Esophagus squamous epithelium (tissue), 5 donors: ENCODE measurements around the gene PSG11. TPM values are rescaled to one million over a fixed set of nuclear protein-coding genes. Genes with fewer than 3 reads are reported as not detected.
"Not testable (repeated sequence)": the region's sequence is repeated elsewhere in the genome, so short reads cannot be mapped to it uniquely, and the experiment has no call there.

Experiments
- DNase-seq: peaks from one replicate; lab custom pipeline; 2025; lab: John Stamatoyannopoulos, UW
- H3K27ac ChIP-seq, 4 donors: fragments of 200-600 bp; sonication (generic); one replicate each; pipeline ENCODE4 v1.5.1; 2016 to 2019; ENCODE audit warnings: mild to moderate bottlenecking in 1 of 4
- H3K27me3 ChIP-seq, 4 donors: fragments of 200-600 bp; sonication (generic); 1 replicate in 3 of 4; 2 replicates in 1 of 4; pipeline versions ENCODE4 v1.5.1 to v1.6.0; 2017 to 2021; ENCODE audit warnings: antibody characterized with exemption in 1 of 4
- H3K36me3 ChIP-seq, 3 donors: fragments of 200-600 bp; sonication (generic); one replicate each; pipeline ENCODE4 v1.5.1; 2016 to 2019
- H3K4me1 ChIP-seq, 3 donors: fragments of 200-600 bp; sonication (generic); one replicate each; pipeline ENCODE4 v1.5.1; 2017 to 2019
- H3K4me3 ChIP-seq, 4 donors: fragments of 200-600 bp; sonication (generic); 1 replicate in 3 of 4; 2 replicates in 1 of 4; pipeline ENCODE4 v1.5.1; 2016 to 2019; ENCODE audit warnings: mild to moderate bottlenecking in 2 of 4, moderate library complexity in 1 of 4
- H3K9me3 ChIP-seq, 3 donors: fragments of 200-600 bp; sonication (generic); one replicate each; pipeline ENCODE4 v1.5.1; 2016 to 2019
- CTCF ChIP-seq, 6 experiments: fragments of 450-650 bp in 4 of 6; fragments of 200-600 bp in 2 of 6; sonication (generic) in 2 of 6; IDR thresholded peaks; one replicate each; pipeline ENCODE4 v1.5.1; 2016 to 2019; ENCODE audit warnings: antibody characterized with exemption in 6 of 6, mild to moderate bottlenecking in 4 of 6, moderate library complexity in 4 of 6
- POLR2A ChIP-seq, 4 donors: fragments of 450-650 bp; IDR thresholded peaks; one replicate each; pipeline ENCODE4 v1.6.1; 2017; ENCODE audit warnings: antibody characterized with exemption in 4 of 4, mild to moderate bottlenecking in 4 of 4, moderate library complexity in 3 of 4
- WGBS, 2 donors: methylation state at CpG; one replicate each; pipeline ENCODE4 v1.1.5; 2018; 5-methylcytosine and 5-hydroxymethylcytosine counted together
- intact Hi-C: fragments of 100-400 bp; cut with DNase I; formaldehyde crosslinking; loops from one replicate; pipeline ENCODE4 v1.15.0; 2022
- total RNA-seq, 4 donors: library from RNA; depleted of rRNA; stranded (reverse); fragments of >200 nt; gene quantifications; one replicate each; pipeline ENCODE4 v1.1.0, GENCODE V29; 2016
- donor health status: DM: yes; HTN: yes; CAD: no.

PSG11 gene
- total RNA-seq, 4 donors from 2014 or later, result not detected

GRCh38 chr19:42992029-42992604, 34.2 kb downstream of the PSG11 start:
- WGBS, 2 donors, result 74 to 75% methylated on average over 8 to 9 of the region's 10 CpGs
- H3K4me1 ChIP-seq, H3K4me3 ChIP-seq, H3K27me3 ChIP-seq, intact Hi-C loops, DNase-seq, H3K36me3 ChIP-seq, H3K27ac ChIP-seq, H3K9me3 ChIP-seq: not testable (repeated sequence)

- H3K9me3 ChIP-seq, result no peaks in the 10 kb centered on the region
- no peak for TF ChIP-seq POLR2A (IDR thresholded peaks at IDR 0.05)
- H3K27ac ChIP-seq, result no peak overlapping the region
- intact Hi-C loops, result no loop called here
- WGBS, 2 donors, result 23 to 24% methylated on average over 7 of the region's 7 CpGs
- no peak for DNase-seq
- no peak overlapping the region for H3K4me3 ChIP-seq
- no peaks in the 10 kb centered on the region for H3K27me3 ChIP-seq
- H3K4me1 ChIP-seq, result no peaks in the 10 kb centered on the region
- H3K36me3 ChIP-seq, result no peaks in the 10 kb centered on the region
Observed at GRCh38 chr19:42989851-42990250, 36.4 kb downstream of the PSG11 start.

GRCh38 chr19:42989186-42989585, 37.1 kb downstream of the PSG11 start:
- H3K9me3 ChIP-seq, result not testable (repeated sequence)

GRCh38 chr19:42988206-42988605, 38.1 kb downstream of the PSG11 start:
- intact Hi-C loops, H3K36me3 ChIP-seq: not testable (repeated sequence)
- 28 to 29% methylated on average over 1 of the region's 1 CpG for WGBS, 2 donors

More at GRCh38 chr19:42989186-42989585, 37.1 kb downstream of the PSG11 start:
- H3K27ac ChIP-seq, intact Hi-C loops, H3K36me3 ChIP-seq, H3K4me1 ChIP-seq, H3K4me3 ChIP-seq, DNase-seq, H3K27me3 ChIP-seq: not testable (repeated sequence)
- 36 to 64% methylated on average over 4 of the region's 4 CpGs for WGBS, 2 donors

GRCh38 chr19:42985588-42985987, 40.7 kb downstream of the PSG11 start:
- Histone ChIP-seq H3K9me3 (no peaks in the 10 kb centered on the region), H3K27me3 (no peaks in the 10 kb centered on the region), H3K36me3 (no peaks in the 10 kb centered on the region), H3K4me3 (no peak overlapping the region), H3K27ac (no peak overlapping the region), H3K4me1 (no peaks in the 10 kb centered on the region)
- no peak for DNase-seq
- intact Hi-C loops, result no loop called here
- 80 to 84% methylated on average over 4 of the region's 4 CpGs for WGBS, 2 donors
- no peak for TF ChIP-seq POLR2A (IDR thresholded peaks at IDR 0.05)
- no peak for TF ChIP-seq CTCF (IDR thresholded peaks at IDR 0.05)

More at GRCh38 chr19:42988206-42988605, 38.1 kb downstream of the PSG11 start:
- not testable (repeated sequence) for DNase-seq, H3K27ac ChIP-seq, H3K27me3 ChIP-seq, H3K4me3 ChIP-seq, H3K4me1 ChIP-seq, H3K9me3 ChIP-seq

GRCh38 chr19:42982111-42982510, 44.2 kb downstream of the PSG11 start:
- not testable (repeated sequence) for H3K27me3 ChIP-seq

GRCh38 chr19:42971451-42971850, 54.8 kb downstream of the PSG11 start:
- DNase-seq, H3K27ac ChIP-seq, intact Hi-C loops, H3K9me3 ChIP-seq, H3K4me1 ChIP-seq, H3K4me3 ChIP-seq, H3K27me3 ChIP-seq, H3K36me3 ChIP-seq: not testable (repeated sequence)
- WGBS, 2 donors, result 85% methylated on average over 5 of the region's 5 CpGs

More at GRCh38 chr19:42982111-42982510, 44.2 kb downstream of the PSG11 start:
- intact Hi-C loops, H3K4me1 ChIP-seq, H3K36me3 ChIP-seq, H3K9me3 ChIP-seq, H3K4me3 ChIP-seq, H3K27ac ChIP-seq, DNase-seq: not testable (repeated sequence)

GRCh38 chr19:42965176-42965575, 61.1 kb downstream of the PSG11 start:
- TF ChIP-seq CTCF (IDR thresholded peaks at IDR 0.05), result no peak
- no peak for TF ChIP-seq POLR2A (IDR thresholded peaks at IDR 0.05)
- Histone ChIP-seq H3K9me3 (no peaks in the 10 kb centered on the region), H3K27me3 (no peaks in the 10 kb centered on the region), H3K27ac (no peak overlapping the region), H3K36me3 (no peaks in the 10 kb centered on the region), H3K4me1 (no peaks in the 10 kb centered on the region), H3K4me3 (no peak overlapping the region)
- no peak for DNase-seq
- intact Hi-C loops, result no loop called here
- WGBS, 2 donors, result 70 to 88% methylated on average over 2 of the region's 2 CpGs
